GM12875 (cell line): ENCODE results near the gene IKZF2.

Experiments
- H3K4me3 ChIP-seq: one replicate; pipeline ENCODE4 v1.5.1; 2011; ENCODE audit warnings: low read depth, low read length, control low read depth
- TF ChIP-seq, protein P1 (sequence below): IDR thresholded peaks from 2 replicates; pipeline ENCODE4 v1.5.1; 2011; ENCODE audit warnings: low read depth, mild to moderate bottlenecking, control low read depth, inconsistent platforms, low read length, moderate library complexity, borderline replicate concordance; ENCODE audit not compliant: insufficient read depth

IKZF2 gene

DNA sequence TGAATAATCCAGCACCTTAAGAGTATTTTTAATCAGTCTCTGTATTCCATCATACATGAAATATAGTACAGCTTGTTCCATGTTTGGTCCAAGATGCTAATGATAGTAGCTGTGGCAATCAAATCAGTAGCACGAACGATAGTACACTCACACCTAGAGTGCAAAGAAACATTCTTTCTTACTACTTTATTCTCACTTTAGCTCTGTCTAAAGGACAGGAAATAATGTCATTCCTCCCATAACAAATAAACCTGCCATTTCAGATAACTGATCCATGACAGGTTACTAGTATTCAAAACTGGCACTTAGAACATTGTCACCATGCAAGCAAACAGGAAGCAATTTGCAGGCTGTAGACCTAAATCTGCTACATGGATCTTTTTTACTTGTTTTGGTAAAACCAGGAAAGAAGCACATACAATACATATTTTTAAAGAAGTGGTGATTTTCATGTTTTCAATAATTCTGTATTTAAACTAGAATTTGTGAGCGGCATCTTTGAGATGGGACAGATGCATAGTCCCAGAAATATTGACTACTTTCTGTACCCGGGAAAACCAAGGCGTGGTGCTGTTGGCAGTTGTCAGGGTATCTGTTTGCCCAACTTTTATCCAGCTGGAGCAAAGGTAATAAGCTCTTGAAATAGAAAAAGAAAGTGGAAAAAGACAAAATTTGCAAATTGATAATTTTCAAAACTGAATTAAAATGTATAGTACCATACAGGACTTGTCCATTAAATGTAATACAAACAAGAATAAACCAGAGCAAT lies 49.5 kb downstream of the IKZF2 start:
- H3K4me3 ChIP-seq, result no peak overlapping the region
- TF ChIP-seq, protein P1, sequence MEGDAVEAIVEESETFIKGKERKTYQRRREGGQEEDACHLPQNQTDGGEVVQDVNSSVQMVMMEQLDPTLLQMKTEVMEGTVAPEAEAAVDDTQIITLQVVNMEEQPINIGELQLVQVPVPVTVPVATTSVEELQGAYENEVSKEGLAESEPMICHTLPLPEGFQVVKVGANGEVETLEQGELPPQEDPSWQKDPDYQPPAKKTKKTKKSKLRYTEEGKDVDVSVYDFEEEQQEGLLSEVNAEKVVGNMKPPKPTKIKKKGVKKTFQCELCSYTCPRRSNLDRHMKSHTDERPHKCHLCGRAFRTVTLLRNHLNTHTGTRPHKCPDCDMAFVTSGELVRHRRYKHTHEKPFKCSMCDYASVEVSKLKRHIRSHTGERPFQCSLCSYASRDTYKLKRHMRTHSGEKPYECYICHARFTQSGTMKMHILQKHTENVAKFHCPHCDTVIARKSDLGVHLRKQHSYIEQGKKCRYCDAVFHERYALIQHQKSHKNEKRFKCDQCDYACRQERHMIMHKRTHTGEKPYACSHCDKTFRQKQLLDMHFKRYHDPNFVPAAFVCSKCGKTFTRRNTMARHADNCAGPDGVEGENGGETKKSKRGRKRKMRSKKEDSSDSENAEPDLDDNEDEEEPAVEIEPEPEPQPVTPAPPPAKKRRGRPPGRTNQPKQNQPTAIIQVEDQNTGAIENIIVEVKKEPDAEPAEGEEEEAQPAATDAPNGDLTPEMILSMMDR, result no peak

- no peak overlapping the region for H3K4me3 ChIP-seq
- TF ChIP-seq, protein P1, result no peak
Observed at GRCh38 chr2:213101109-213101508, 50.3 kb downstream of the IKZF2 start.

GRCh38 chr2:213098612-213099011 lies 52.8 kb downstream of the IKZF2 start:
- TF ChIP-seq, protein P1, result no peak
- no peak overlapping the region for H3K4me3 ChIP-seq

DNA sequence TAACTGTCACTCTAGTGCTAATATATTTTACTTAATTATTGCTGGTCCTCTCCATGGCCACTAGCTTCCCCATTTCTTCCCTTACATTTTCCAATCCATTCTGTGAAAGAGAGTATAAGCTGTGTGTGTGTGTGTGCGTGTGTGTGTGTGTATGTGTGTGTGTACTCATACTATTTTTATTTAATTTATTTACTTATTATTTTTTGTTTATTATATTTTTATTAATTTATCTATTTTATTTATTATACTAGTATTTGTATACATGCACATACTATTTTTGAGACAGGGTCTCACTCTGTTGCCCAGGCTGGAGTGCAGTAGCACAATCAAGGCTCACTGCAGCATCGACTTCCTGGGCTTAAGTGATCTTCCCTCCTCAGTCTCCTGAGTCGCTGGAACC lies 59.6 kb downstream of the IKZF2 start:
- TF ChIP-seq, protein P1, result no peak
- no peak overlapping the region for H3K4me3 ChIP-seq

GRCh38 chr2:213090772-213091171 lies 60.6 kb downstream of the IKZF2 start:
- TF ChIP-seq, protein P1, result no peak
- H3K4me3 ChIP-seq, result no peak overlapping the region

DNA sequence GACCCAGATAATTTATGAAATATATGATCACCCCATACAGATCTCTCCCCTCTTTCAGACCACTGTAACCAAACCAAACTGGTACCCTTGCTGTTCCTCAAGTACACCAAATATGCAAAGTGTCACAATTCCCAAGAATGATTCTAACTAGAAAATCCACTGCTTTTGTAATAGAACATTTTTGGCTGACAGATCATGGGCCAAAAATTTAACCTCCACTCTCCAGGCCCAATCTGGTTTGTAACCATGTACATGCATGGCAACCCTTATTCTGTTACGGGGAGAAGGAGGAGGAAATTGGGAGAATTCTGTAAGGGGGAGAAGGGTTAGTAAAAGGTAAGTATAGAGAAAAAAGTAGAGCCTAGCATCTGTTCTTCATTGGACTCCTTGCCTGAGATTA lies 62.0 kb downstream of the IKZF2 start:
- TF ChIP-seq, protein P1, result no peak
- H3K4me3 ChIP-seq, result no peak overlapping the region

DNA sequence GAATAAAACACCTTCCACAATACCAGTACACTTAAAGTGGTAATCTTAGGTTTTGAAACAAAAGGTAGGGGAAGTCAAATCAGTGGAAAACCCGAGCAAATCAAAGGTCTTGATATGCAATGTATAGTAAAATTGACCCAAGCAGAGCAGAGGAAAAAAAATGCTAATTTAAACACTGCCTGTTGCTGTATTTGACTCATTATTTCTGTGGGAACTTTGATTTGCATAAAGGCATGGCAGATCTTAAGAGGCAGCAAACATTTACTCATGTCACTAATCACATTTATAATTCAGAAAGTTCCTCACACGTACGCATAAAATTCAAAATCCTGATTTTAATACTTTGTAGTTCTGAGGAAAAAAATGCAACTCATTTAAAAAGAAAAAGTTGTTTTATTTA lies 64.4 kb downstream of the IKZF2 start:
- TF ChIP-seq, protein P1, result no peak
- H3K4me3 ChIP-seq, result no peak overlapping the region
